K562 (cell line): ENCODE data around the gene LTBP1. TPM values are rescaled to one million over a fixed set of nuclear protein-coding genes. Genes with fewer than 3 reads are reported as not detected.

Source experiments
- ATAC-seq: fragments of 200-7000 bp; cut with Tn5 transposase; 3 replicates; pipeline ENCODE4 v1.9.1; 2020; ENCODE audit warnings: moderate library complexity
- BruUV-seq: library from RNA; stranded (reverse); fragments of 400-500 nt; replicated peaks from 2 replicates; lab custom pipeline; 2021; lab: Mats Ljungman, UMichigan
- CTCF ChIA-PET: fragments of 300-600 bp; formaldehyde crosslinking; extraction: SDS; loops from one replicate; lab custom pipeline; 2021; ENCODE audit warnings: low intra/inter-chr PET ratio; lab: Yijun Ruan, JAX
- POLR2A ChIA-PET: fragments of 300-600, 350-650 bp; sonication (Branson Sonifier 250); formaldehyde crosslinking; extraction: SDS; loops from one replicate; lab custom pipeline; 2021; ENCODE audit warnings: antibody characterized with exemption, inconsistent platforms; lab: Yijun Ruan, JAX
- DNase-seq, 4 experiments: peaks; one replicate each; pipeline versions ENCODE4 v3.0.0 to v3.0.0-alpha.2; 2011 to 2018; ENCODE audit warnings: low spot score in 3 of 4, mixed read lengths in 3 of 4; ENCODE audit errors: extremely low read depth in 1 of 4
- FAIRE-seq: peaks from 2 replicates; lab custom pipeline; 2011; peaks lifted over from hg19 to GRCh38; lab: Jason Lieb, UNC
- H2AFZ ChIP-seq: 2 replicates; pipeline ENCODE4 v1.6.0; 2011; ENCODE audit warnings: low read depth, low read length, control low read depth, inconsistent platforms
- H3K27ac ChIP-seq: fragments of 200-600 bp; 3 replicates; pipeline ENCODE4 v1.8.0; 2011; ENCODE audit warnings: low read depth, mild to moderate bottlenecking, control low read depth, inconsistent platforms, low read length, moderate library complexity, mixed read lengths; ENCODE audit errors: extremely low read depth
- H3K27me3 ChIP-seq, 2 experiments: fragments of 300-600 bp in 1 of 2; 2 replicates in 1 of 2; 3 replicates in 1 of 2; pipeline versions ENCODE4 v1.6.0 to v1.8.0; 2011; ENCODE audit warnings: inconsistent platforms in 2 of 2, low read length in 2 of 2, mild to moderate bottlenecking in 1 of 2, mixed read lengths in 1 of 2, moderate library complexity in 1 of 2; ENCODE audit not compliant: control insufficient read depth in 2 of 2, insufficient read depth in 2 of 2
- H3K36me3 ChIP-seq: fragments of 300-600 bp; 3 replicates; pipeline ENCODE4 v1.8.0; 2011; ENCODE audit warnings: mild to moderate bottlenecking, low read length, inconsistent platforms; ENCODE audit not compliant: control insufficient read depth, insufficient read depth
- H3K4me1 ChIP-seq, 2 experiments: fragments of 200-600 bp in 1 of 2; replicated peaks in 1 of 2; 2 replicates in 1 of 2; 3 replicates in 1 of 2; pipeline versions ENCODE4 v1.5.1 to v1.8.0; 2011; ENCODE audit warnings: inconsistent platforms in 2 of 2, low read length in 2 of 2, mild to moderate bottlenecking in 1 of 2, mixed read lengths in 1 of 2, moderate library complexity in 1 of 2; ENCODE audit not compliant: control insufficient read depth in 2 of 2, insufficient read depth in 2 of 2
- H3K4me2 ChIP-seq: 2 replicates; pipeline ENCODE4 v1.6.1; 2011; ENCODE audit warnings: low read length, control low read depth, inconsistent platforms, mixed read lengths; ENCODE audit not compliant: insufficient read depth
- H3K4me3 ChIP-seq: fragments of 200-600 bp; sonication (generic), shearing (Covaris generic); 2 replicates; pipeline ENCODE4 v1.5.1; 2016; ENCODE audit warnings: control low read depth, inconsistent platforms
- H3K79me2 ChIP-seq: fragments of 200-600 bp; 3 replicates; pipeline ENCODE4 v1.8.0; 2011; ENCODE audit warnings: low read length, inconsistent platforms; ENCODE audit not compliant: control insufficient read depth, insufficient read depth
- H3K9ac ChIP-seq, 2 experiments: 2 replicates each; pipeline versions ENCODE4 v1.6.0 to v1.6.1; 2011; ENCODE audit warnings: low read depth in 2 of 2, low read length in 2 of 2, control low read depth in 1 of 2, inconsistent platforms in 1 of 2, mild to moderate bottlenecking in 1 of 2, mixed read lengths in 1 of 2; ENCODE audit not compliant: insufficient read depth in 1 of 2
- H3K9me1 ChIP-seq: one replicate; pipeline ENCODE4 v1.6.0; 2011; ENCODE audit warnings: inconsistent platforms, mild to moderate bottlenecking, low read length, moderate library complexity; ENCODE audit not compliant: control insufficient read depth, insufficient read depth
- H3K9me3 ChIP-seq: replicated peaks from 2 replicates; pipeline ENCODE4 v1.5.1; 2011; ENCODE audit warnings: low read depth, low read length, inconsistent platforms; ENCODE audit not compliant: control insufficient read depth, insufficient read depth
- H4K20me1 ChIP-seq: replicated peaks from 2 replicates; pipeline ENCODE4 v1.6.1; 2011; ENCODE audit warnings: low read length, inconsistent platforms, mixed read lengths; ENCODE audit not compliant: control insufficient read depth, insufficient read depth
- BACH1 ChIP-seq: fragments of 200-800 bp; sonication (Bioruptor generic); IDR thresholded peaks from 2 replicates; pipeline ENCODE4 v1.6.1; 2016; ENCODE audit warnings: missing genetic modification characterization, missing compliant biosample characterization
- CSDE1 ChIP-seq, 2 experiments: fragments of 450-650 bp; IDR thresholded peaks; 2 replicates each; pipeline ENCODE4 v1.6.1; 2016; ENCODE audit warnings: mild to moderate bottlenecking in 1 of 2
- DACH1 ChIP-seq: fragments of 450-650 bp; IDR thresholded peaks from 2 replicates; pipeline ENCODE4 v1.6.1; 2018; ENCODE audit not compliant: partially characterized antibody
- EHMT2 ChIP-seq: fragments of 450-650 bp; IDR thresholded peaks from 2 replicates; pipeline ENCODE4 v1.6.1; 2018; ENCODE audit warnings: antibody characterized with exemption
- HDAC6 ChIP-seq: IDR thresholded peaks from 2 replicates; pipeline ENCODE4 v1.6.1; 2012; ENCODE audit warnings: low read depth, mild to moderate bottlenecking, control low read depth, inconsistent platforms, low read length, moderate library complexity
- JUND ChIP-seq, 2 experiments: IDR thresholded peaks; 2 replicates in 1 of 2; 3 replicates in 1 of 2; pipeline ENCODE4 v1.6.1; 2011; ENCODE audit warnings: borderline replicate concordance in 2 of 2, low read depth in 2 of 2, low read length in 2 of 2, improper control_type of control experiment in 1 of 2, missing biosample characterization in 1 of 2, missing genetic modification characterization in 1 of 2, missing genetic modification reagents in 1 of 2
- PHF8 ChIP-seq: fragments of 200-600 bp; sonication (generic); IDR thresholded peaks from 2 replicates; pipeline ENCODE4 v1.6.1; 2012; ENCODE audit warnings: mixed run types, mild to moderate bottlenecking, inconsistent platforms, low read length, moderate library complexity, borderline replicate concordance
- SPI1 ChIP-seq: IDR thresholded peaks from 2 replicates; pipeline ENCODE4 v1.6.1; 2011; ENCODE audit warnings: low read depth, low read length, control low read depth, borderline replicate concordance
- ZC3H11A ChIP-seq: IDR thresholded peaks from 2 replicates; pipeline ENCODE4 v1.6.1; 2012; ENCODE audit warnings: low read depth, low read length, improper control_type of control experiment
- ZFP30 ChIP-seq: fragments of 250-450 bp; sonication (Bioruptor Pico); IDR thresholded peaks from 2 replicates; pipeline ENCODE4 v1.8.0; 2022; ENCODE audit warnings: moderate library complexity, mild to moderate bottlenecking, inconsistent platforms, borderline replicate concordance
- WGBS: fragments of 100-300 bp; shearing (Covaris generic); methylation state at CpG from one replicate; pipeline ENCODE4 v1.1.6; 2016; ENCODE audit warnings: low coverage, mixed read lengths; ENCODE audit not compliant: insufficient coverage; ENCODE audit errors: missing lambda C conversion rate; 5-methylcytosine and 5-hydroxymethylcytosine counted together
- in situ Hi-C: fragments of 300-500 bp; cut with MboI; formaldehyde crosslinking; loops from 4 replicates; pipeline ENCODE4 v1.15.0; 2018; ENCODE audit warnings: inconsistent platforms, mixed read lengths
- intact Hi-C: fragments of 100-400 bp; cut with micrococcal nuclease; formaldehyde crosslinking; loops from 2 replicates; pipeline ENCODE4 v1.14.2; 2022
- polyA plus RNA-seq, 8 experiments: library from polyadenylated mRNA; depleted of rRNA in 4 of 8; stranded (reverse) in 5 of 8; unstranded in 3 of 8; fragments of >200 nt; fragmentation: Nextera tagmentation in 2 of 8; fragmentation: Illumina TruSeq in 1 of 8; extraction: Ambion mirVana in 2 of 8; extraction: Trizol in 1 of 8; gene quantifications; 2 replicates each; pipeline versions ENCODE4 v1.2.1 to v1.2.3, GENCODE V29; 2011 to 2014; ENCODE audit warnings: inconsistent platforms in 1 of 8, missing spikeins in 1 of 8
- total RNA-seq, 7 experiments: library from RNA; depleted of rRNA in 6 of 7; stranded (reverse); fragments of >200 nt in 6 of 7; fragmentation: Illumina TruSeq in 2 of 7; extraction: Trizol in 2 of 7; gene quantifications; 2 replicates each; pipeline versions ENCODE4 v1.2.1 to v1.2.3, GENCODE V29; 2011 to 2021; ENCODE audit warnings: low replicate concordance in 1 of 7
- TF ChIP-seq, protein P1 (sequence below): fragments of 250-450 bp; sonication (Bioruptor Pico); IDR thresholded peaks from 2 replicates; pipeline ENCODE4 v1.8.0; 2021; ENCODE audit warnings: mild to moderate bottlenecking, moderate library complexity

The LTBP1 gene
- total and polyA plus RNA-seq, 9 of the 15 experiments (the other 6 are each of a cell fraction or from before 2014, with no cell fraction given) = 3.6 to 16.4 (median 8.5) TPM

DNA sequence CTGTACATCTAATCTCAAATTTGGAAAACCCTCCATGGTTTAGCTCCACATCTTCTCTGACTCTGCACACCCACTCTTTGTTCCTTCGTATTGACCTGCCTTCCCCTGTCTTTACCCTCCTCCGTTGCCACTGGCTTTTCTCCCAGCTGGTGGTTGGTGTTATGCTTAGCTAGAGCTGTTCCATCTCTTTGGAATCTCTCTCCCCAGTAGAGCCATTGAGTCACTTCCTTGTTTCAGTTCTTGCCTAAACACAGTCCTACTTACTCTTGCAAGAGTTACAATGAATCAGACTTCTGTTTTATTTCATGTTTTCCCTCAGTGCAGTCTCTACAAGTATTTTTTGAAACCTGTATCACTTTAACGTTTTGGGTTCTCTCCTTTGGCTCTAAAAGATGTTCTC is 263.9 kb downstream of the LTBP1 start:
- TF ChIP-seq ZFP30 (CRISPR knock-in tag) (no peak), ZC3H11A (no peak), PHF8 (no peak), HDAC6 (no peak), SPI1 (peak; percentile 57; the same call in 1 of the 2 replicates), DACH1 (no peak), JUND (IDR thresholded peaks at IDR 0.05; ENCODE audit: borderline replicate concordance, low read depth, low read length) (0 out of 2 replicates have a peak, but pooled peaks have one; percentile 4), JUND (tag; IDR thresholded peaks at IDR 0.05; ENCODE audit: borderline replicate concordance, low read depth, low read length) (no peak), BACH1 (0 out of 2 replicates have a peak, but pooled peaks have one; percentile 41), CSDE1 (IDR thresholded peaks at IDR 0.05) (no peak), EHMT2 (peak; percentile 16; the same call in 1 of the 2 replicates)
- TF ChIP-seq, protein P1, sequence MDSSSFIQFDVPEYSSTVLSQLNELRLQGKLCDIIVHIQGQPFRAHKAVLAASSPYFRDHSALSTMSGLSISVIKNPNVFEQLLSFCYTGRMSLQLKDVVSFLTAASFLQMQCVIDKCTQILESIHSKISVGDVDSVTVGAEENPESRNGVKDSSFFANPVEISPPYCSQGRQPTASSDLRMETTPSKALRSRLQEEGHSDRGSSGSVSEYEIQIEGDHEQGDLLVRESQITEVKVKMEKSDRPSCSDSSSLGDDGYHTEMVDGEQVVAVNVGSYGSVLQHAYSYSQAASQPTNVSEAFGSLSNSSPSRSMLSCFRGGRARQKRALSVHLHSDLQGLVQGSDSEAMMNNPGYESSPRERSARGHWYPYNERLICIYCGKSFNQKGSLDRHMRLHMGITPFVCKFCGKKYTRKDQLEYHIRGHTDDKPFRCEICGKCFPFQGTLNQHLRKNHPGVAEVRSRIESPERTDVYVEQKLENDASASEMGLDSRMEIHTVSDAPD (CRISPR knock-in tag) = no peak
- ATAC-seq (no peak; the same call in 2 of the 3 replicates), FAIRE-seq (no peak), DNase-seq (peak in 1 of 4 experiments; percentile 9)
- Histone ChIP-seq H3K36me3 (no peaks in the 10 kb centered on the region; the same call in 2 of the 3 replicates), H3K4me1 (peaks cover 0 to 28% of the 10 kb centered on the region in 2 experiments; a peak in 3 of 5 replicates), H3K9ac (no peak overlapping the region), H3K27ac (no peak overlapping the region), H3K4me3 (no peak overlapping the region), H4K20me1 (no peaks in the 10 kb centered on the region), H3K79me2 (no peaks in the 10 kb centered on the region), H3K27me3 (no peaks in the 10 kb centered on the region), H2AFZ (peak overlapping the region; percentile 27; the same call in 1 of the 2 replicates), H3K4me2 (no peak overlapping the region), H3K9me1 (no peaks in the 10 kb centered on the region), H3K9me3 (no peaks in the 10 kb centered on the region)
- no TSS peak for BruUV-seq
- intact Hi-C loops = no loop called here
- CTCF ChIA-PET = no interaction called here
- POLR2A ChIA-PET = interaction anchor here (1.0 kb wide), 1 partner anchor 367 kb away, joined by 3 read pairs; no protein-coding TSS in a partner anchor
- in situ Hi-C loops = no loop called here
- WGBS = 1% methylated on average over 3 of the region's 3 CpGs
